Upper lobe of right lung (tissue), 1 donor: ENCODE data around the gene VGLL3. TPM values are rescaled to one million over a fixed set of nuclear protein-coding genes. Genes with fewer than 3 reads are reported as not detected.

Source experiments
- ATAC-seq: fragments of 200-7000 bp; cut with Tn5 transposase; one replicate; pipeline ENCODE4 v1.9.1; 2020; ENCODE audit warnings: mild to moderate bottlenecking, moderate library complexity
- DNase-seq: peaks from one replicate; pipeline ENCODE4 v3.0.0-alpha.2; 2020
- H3K27ac ChIP-seq: fragments of 200-600 bp; one replicate; pipeline ENCODE4 v1.8.0; 2022
- H3K27me3 ChIP-seq: fragments of 200-600 bp; one replicate; pipeline ENCODE4 v1.8.0; 2022; ENCODE audit warnings: mild to moderate bottlenecking
- H3K36me3 ChIP-seq: fragments of 200-600 bp; one replicate; pipeline ENCODE4 v1.8.0; 2022
- H3K4me1 ChIP-seq: fragments of 200-600 bp; one replicate; pipeline ENCODE4 v1.8.0; 2022
- H3K4me3 ChIP-seq: fragments of 200-600 bp; one replicate; pipeline ENCODE4 v1.8.0; 2022; ENCODE audit warnings: mild to moderate bottlenecking
- H3K9me3 ChIP-seq: fragments of 200-600 bp; one replicate; pipeline ENCODE4 v1.8.0; 2022
- intact Hi-C: fragments of 100-400 bp; cut with DNase I; formaldehyde crosslinking; loops from one replicate; pipeline ENCODE4 v1.11.0; 2022
- total RNA-seq: library from RNA; stranded (reverse); fragmentation: NEBNext Ultra II Directional; extraction: Animal tissue kit (Norgen Biotek cat#: 25700); gene quantifications from one replicate; pipeline ENCODE4 v1.2.1, GENCODE V29; 2021
- TF ChIP-seq, protein P1 (sequence below): fragments of 200-600 bp; IDR thresholded peaks from one replicate; pipeline ENCODE4 v1.8.0; 2022; ENCODE audit warnings: antibody characterized with exemption
- donor health status: DM: no; HTN: yes; CAD: no; lungs with severe emphysema.

The VGLL3 gene
- total RNA-seq, 1 donor from 2014 or later, result 61.5 TPM

DNA sequence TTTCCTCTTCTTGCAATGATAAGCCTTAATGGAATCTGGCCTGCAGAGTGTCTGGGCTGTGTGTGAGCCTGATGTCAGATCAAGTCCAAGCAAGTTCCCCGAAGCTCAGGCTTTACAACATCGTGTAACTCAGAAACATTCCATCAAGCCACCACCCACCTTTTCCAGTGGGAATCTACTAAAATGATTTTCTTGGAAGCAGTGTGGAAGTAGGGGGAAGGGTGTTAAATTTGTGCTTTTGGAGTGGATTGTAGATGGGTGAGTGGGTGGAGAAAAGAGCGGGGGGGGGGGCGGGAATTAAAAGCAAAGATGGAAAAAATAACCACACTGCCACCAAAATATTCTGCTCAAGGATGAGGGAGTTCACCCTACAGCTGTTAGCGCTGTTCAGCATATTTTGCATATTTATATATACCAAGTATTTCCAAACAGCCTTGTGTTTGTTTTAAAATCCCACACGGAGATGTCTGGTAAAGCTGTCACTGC, 53.6 kb downstream of the VGLL3 start:
- Histone ChIP-seq H3K36me3 (no peaks in the 10 kb centered on the region), H3K4me1 (no peaks in the 10 kb centered on the region), H3K27ac (no peak overlapping the region), H3K27me3 (no peaks in the 10 kb centered on the region), H3K4me3 (no peak overlapping the region), H3K9me3 (no peaks in the 10 kb centered on the region)
- TF ChIP-seq, protein P1, sequence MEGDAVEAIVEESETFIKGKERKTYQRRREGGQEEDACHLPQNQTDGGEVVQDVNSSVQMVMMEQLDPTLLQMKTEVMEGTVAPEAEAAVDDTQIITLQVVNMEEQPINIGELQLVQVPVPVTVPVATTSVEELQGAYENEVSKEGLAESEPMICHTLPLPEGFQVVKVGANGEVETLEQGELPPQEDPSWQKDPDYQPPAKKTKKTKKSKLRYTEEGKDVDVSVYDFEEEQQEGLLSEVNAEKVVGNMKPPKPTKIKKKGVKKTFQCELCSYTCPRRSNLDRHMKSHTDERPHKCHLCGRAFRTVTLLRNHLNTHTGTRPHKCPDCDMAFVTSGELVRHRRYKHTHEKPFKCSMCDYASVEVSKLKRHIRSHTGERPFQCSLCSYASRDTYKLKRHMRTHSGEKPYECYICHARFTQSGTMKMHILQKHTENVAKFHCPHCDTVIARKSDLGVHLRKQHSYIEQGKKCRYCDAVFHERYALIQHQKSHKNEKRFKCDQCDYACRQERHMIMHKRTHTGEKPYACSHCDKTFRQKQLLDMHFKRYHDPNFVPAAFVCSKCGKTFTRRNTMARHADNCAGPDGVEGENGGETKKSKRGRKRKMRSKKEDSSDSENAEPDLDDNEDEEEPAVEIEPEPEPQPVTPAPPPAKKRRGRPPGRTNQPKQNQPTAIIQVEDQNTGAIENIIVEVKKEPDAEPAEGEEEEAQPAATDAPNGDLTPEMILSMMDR, result no peak
- DNase-seq, result no peak
- intact Hi-C loops, result no loop called here
- peak; percentile 55 for ATAC-seq

DNA sequence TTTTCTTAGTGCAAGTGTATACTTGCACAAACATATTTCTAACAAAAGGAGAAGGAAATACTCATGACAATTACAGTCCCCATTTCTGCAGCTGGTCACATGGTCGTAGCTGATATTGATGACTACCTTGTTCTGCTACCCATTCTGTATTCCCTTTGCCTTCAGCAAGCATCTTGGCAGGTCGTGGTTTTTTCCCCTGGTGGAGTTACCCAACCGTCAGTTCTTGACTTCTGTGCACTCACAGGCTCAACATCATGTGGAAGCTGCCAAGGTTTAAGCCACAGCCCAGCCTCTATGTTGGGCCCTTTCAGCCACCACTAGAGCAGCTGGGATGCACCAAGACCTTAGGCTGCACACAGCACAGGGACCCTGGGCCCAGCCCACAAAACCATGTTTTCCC, 56.1 kb downstream of the VGLL3 start:
- H3K27me3 ChIP-seq, result no peaks in the 10 kb centered on the region
- DNase-seq (no peak), ATAC-seq (no peak)
- H3K27ac ChIP-seq, result no peak overlapping the region
- no peaks in the 10 kb centered on the region for H3K9me3 ChIP-seq
- TF ChIP-seq, protein P1, result no peak
- H3K4me3 ChIP-seq, result no peak overlapping the region
- H3K4me1 ChIP-seq, result no peaks in the 10 kb centered on the region
- intact Hi-C loops, result no loop called here
- no peaks in the 10 kb centered on the region for H3K36me3 ChIP-seq

DNA sequence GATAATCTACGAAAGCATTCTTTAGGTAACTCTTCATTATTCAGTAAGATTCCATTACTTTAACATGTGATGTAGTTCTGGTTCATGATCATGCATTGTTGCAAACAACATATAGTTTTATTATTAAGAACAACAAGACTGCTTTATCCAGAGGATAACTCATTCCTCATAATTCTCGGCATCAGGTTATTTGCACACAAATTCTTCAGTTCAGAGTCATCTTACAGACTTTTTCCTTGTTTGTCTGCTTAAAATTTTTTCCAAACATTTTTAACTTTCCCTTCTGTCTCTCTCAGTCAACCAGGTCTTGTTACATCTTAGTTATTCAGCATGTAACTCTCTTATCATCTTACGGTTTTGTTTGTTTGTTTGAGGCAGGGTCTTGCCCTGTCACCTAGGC, 60.1 kb downstream of the VGLL3 start:
- Histone ChIP-seq H3K9me3 (no peaks in the 10 kb centered on the region), H3K27me3 (no peaks in the 10 kb centered on the region), H3K27ac (no peak overlapping the region), H3K4me1 (no peaks in the 10 kb centered on the region), H3K4me3 (no peak overlapping the region), H3K36me3 (no peaks in the 10 kb centered on the region)
- intact Hi-C loops, result no loop called here
- TF ChIP-seq, protein P1, result no peak
- no peak for DNase-seq
- ATAC-seq, result no peak

DNA sequence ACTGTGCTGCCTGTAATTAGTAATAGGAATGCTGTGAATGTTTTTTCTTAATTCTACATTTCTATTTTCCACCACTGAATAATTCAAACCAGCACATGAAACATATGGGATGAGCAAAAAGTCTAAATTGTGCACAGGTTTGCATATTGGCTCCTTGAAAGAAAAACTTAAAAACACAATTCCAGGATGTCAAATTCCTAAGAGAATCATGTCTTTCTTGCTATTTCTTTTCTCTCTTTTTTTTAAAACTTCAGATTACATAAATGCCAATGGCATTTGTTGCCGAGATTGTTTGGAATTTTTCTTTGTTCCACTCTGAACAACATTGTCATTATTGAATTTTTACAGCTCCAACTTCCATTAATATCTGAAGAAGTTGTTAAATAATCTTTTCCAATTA, 60.8 kb downstream of the VGLL3 start:
- Histone ChIP-seq H3K9me3 (no peaks in the 10 kb centered on the region), H3K4me1 (no peaks in the 10 kb centered on the region), H3K36me3 (no peaks in the 10 kb centered on the region), H3K4me3 (no peak overlapping the region), H3K27me3 (no peaks in the 10 kb centered on the region), H3K27ac (no peak overlapping the region)
- DNase-seq (no peak), ATAC-seq (no peak)
- TF ChIP-seq, protein P1, result no peak
- intact Hi-C loops, result no loop called here

DNA sequence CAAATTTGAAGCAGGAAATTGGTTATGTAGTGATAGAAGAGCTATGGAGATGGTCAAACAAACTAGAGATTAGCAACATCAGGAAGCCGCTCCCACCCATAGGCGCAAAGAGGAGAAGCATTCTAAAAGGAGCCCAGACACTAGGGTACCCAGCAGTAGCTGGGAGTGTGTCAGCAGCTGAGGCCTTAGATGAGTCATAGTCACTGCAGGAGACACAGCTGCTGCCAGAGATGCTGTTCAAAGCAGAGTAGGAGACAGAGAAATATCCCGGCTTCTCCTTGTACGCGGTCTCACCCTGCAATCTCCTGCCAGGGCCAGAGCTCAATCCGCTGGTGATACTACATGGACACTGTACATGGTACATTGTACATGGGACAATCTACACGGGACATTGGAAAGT, 61.9 kb downstream of the VGLL3 start:
- H3K27ac ChIP-seq, result no peak overlapping the region
- no peak for ATAC-seq
- no peaks in the 10 kb centered on the region for H3K27me3 ChIP-seq
- TF ChIP-seq, protein P1, result no peak
- intact Hi-C loops, result no loop called here
- H3K4me1 ChIP-seq, result no peaks in the 10 kb centered on the region
- DNase-seq, result no peak
- H3K36me3 ChIP-seq, result no peaks in the 10 kb centered on the region
- H3K9me3 ChIP-seq, result no peaks in the 10 kb centered on the region
- no peak overlapping the region for H3K4me3 ChIP-seq

DNA sequence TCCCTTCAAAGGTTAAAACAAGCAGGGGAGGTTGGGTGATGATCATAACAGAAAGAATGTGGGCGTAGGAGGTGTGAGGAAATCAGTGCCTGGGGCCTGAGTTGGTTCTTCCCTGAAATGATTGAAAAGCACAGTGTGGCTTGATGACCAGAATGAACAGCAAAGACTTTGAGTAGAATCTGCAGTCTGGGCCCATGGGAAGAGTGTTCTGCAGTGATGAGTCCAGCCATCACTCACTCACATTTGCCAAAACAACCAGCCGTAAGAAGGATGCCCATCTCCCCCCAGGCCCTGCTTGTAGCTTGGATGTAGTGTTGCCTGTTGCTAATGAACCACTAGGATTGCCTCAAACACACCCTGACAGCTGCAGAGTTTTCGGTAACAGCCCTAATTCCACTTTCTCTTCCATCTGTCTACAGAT, 67.9 kb downstream of the VGLL3 start:
- Histone ChIP-seq H3K4me3 (no peak overlapping the region), H3K36me3 (no peaks in the 10 kb centered on the region), H3K27me3 (no peaks in the 10 kb centered on the region), H3K4me1 (no peaks in the 10 kb centered on the region), H3K9me3 (no peaks in the 10 kb centered on the region), H3K27ac (peak overlapping the region; percentile 32)
- TF ChIP-seq, protein P1, result no peak
- ATAC-seq (peak; percentile 48), DNase-seq (no peak)
- intact Hi-C loops, result no loop called here
